ENCODE results near the gene PHF21B. TPM values are rescaled to one million over a fixed set of nuclear protein-coding genes. Genes with fewer than 3 reads are reported as not detected.
"Not testable (repeated sequence)": the region's sequence is repeated elsewhere in the genome, so short reads cannot be mapped to it uniquely, and the experiment has no call there.

Gene PHF21B
- total RNA-seq, 1 experiment from 2014 or later = not detected

DNA sequence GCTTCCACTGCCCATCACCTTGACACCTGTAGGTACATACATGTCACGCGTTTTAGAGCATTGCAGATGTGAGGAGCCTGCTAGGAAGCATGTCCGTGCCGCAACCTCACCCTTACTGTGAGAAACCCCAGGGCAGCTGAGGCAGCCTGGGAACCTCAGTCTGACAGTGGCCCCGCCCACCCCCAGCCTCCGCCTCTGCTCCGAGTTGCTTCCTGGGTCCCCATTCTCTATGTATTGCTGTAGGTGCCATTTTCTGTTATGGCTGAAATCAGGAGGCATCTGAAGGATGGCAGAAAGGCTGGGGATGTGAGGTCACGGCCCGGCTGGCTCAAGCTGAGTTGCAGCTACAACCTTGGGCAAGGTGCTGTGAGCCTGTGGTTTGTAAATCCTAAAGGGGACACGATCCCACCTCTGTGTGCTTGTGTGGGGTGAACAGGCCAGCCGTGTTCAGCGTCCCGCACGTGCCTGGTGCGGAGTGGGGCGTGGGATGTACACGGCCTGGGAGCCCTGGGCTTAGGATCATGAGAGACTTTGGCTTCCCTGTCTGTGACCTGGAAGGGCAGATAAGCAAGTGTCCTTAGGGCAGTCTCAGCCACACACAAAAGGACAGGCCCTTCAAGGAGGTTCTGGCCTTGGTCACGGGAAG, 102.7 kb downstream of the PHF21B start:
- H3K36me3 ChIP-seq = no peaks in the 10 kb centered on the region
- no peaks in the 10 kb centered on the region for H3K9me3 ChIP-seq
- DNase-seq = no peak
- peaks cover 19% of the 10 kb centered on the region for H3K27me3 ChIP-seq
- H3K4me3 ChIP-seq = no peak overlapping the region

DNA sequence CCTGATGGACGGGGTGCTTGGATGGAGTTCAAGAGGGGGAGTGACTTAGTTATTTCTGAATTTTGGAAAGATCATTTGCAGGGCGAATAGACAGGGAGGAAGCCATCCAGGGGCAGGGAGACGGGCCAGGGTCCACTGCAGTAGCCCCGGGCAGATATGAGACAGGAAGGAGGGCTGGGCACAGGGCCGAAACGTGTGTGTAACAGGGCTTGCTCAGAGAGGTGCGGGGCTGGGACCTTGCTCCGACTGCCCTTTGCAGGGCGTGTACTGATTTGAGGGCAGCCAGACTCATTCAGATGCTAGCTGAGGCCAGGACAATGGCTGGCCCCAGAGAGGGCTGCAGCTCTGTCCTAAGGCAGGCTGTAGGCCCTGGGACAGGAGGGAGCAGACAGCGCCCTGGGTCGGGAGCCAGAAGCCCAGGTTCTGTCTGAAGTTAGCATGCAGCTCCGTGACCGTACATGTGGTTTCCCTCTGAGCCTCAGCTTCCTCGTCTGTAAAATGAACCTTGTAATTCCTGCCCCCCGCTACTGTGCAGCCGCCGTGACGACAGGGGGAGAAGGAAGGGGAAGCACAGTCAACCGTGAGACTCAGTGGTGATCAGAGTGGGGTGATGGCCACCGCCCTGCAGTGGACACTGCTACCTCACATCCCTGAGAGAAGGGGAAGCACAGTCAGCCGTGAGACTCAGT, 103.4 kb downstream of the PHF21B start:
- DNase-seq = no peak
- H3K4me3 ChIP-seq = no peak overlapping the region
- H3K36me3 ChIP-seq = no peaks in the 10 kb centered on the region
- peaks cover 2% of the 10 kb centered on the region; the same call in 1 of the 2 replicates for H3K9me3 ChIP-seq
- peaks cover 19% of the 10 kb centered on the region for H3K27me3 ChIP-seq

DNA sequence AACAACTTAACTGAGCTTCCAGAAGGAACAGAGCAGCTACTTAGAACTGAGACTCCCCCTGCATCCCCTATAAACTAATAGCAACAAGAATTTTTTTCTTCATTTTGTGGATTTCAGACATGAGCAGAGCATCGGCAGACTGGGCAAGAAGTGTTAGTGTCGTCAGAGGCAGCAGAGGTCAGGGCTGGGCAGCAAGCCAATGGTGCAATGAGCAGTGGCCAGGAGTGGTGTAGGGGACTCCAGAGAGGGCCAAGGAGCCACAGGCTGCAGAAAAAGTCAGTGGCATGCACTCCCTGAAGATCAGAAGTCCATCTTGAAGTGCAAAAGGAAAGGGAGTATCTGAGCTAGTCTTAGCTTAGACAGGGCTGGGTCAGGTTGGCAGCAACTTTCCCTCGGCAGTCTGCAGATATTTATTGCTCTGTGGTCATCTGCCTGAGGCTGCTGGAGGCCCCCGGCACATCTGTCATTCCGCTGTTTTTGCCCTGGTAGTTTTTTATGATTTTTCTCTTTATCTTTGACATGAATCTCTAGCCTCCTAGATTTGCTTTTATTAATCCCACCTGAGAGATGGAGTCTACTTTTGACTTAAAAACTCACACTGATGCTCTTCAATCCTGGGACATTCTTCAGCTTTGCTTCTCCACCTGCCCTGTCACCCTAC, 105.2 kb downstream of the PHF21B start:
- Histone ChIP-seq H3K9me3 (peaks cover 10% of the 10 kb centered on the region; the same call in 1 of the 2 replicates), H3K27me3 (peaks cover 17% of the 10 kb centered on the region)
- H3K36me3 ChIP-seq, H3K4me3 ChIP-seq, DNase-seq: not testable (repeated sequence)

DNA sequence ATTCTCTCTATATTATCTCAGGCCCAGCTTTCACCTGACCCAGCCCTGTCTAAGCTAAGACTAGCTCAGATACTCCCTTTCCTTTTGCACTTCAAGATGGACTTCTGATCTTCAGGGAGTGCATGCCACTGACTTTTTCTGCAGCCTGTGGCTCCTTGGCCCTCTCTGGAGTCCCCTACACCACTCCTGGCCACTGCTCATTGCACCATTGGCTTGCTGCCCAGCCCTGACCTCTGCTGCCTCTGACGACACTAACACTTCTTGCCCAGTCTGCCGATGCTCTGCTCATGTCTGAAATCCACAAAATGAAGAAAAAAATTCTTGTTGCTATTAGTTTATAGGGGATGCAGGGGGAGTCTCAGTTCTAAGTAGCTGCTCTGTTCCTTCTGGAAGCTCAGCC, 106.6 kb downstream of the PHF21B start:
- DNase-seq, H3K36me3 ChIP-seq, H3K4me3 ChIP-seq: not testable (repeated sequence)
- Histone ChIP-seq H3K9me3 (peaks cover 11% of the 10 kb centered on the region; the same call in 1 of the 2 replicates), H3K27me3 (peaks cover 17% of the 10 kb centered on the region)

DNA sequence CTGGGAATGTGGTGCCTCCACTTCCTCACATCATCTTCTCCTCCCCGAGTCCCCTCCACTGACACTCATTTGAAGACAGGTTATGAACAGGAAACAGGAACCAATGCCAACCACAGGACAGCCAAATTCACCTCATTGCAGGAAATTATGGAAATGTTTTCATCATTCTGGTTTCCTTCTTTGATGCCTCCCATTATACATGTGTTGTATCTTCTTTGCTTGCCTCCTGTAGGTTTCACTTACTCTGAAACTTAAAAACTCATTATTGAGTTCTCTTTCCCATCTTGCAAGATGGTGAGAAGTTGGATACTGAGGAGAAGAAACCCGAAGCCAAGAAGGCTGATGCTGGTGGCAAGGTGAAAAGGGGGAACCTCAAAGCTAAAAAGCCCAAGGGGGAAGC, 108.5 kb downstream of the PHF21B start:
- Histone ChIP-seq H3K36me3 (no peaks in the 10 kb centered on the region), H3K27me3 (peaks cover 17% of the 10 kb centered on the region), H3K4me3 (no peak overlapping the region), H3K9me3 (peaks cover 11% of the 10 kb centered on the region; the same call in 1 of the 2 replicates)
- no peak for DNase-seq

DNA sequence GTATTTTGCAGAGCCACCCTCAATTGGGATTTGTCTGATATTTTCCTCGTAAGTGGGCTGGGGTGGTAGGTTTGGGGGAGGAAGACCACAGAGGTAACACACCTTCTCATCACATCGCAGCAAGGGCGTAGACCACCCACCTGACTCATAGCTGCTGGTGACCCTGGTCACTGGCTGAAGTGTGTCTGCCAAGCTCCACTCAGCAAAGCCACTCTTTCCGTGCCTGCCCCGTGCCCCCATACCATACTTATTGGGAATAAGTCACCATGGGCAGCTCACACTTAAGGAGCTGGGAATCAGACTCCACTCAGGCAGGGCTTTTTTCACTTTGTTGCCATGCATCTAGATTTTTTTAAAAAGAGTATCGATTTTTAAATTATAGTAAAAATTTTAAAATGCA, 111.6 kb downstream of the PHF21B start:
- Histone ChIP-seq H3K9me3 (peaks cover 11% of the 10 kb centered on the region; the same call in 1 of the 2 replicates), H3K4me3 (no peak overlapping the region), H3K36me3 (no peaks in the 10 kb centered on the region), H3K27me3 (0 out of 2 replicates have a peak, but pooled peaks cover 4% of the 10 kb centered on the region)
- DNase-seq = no peak

DNA sequence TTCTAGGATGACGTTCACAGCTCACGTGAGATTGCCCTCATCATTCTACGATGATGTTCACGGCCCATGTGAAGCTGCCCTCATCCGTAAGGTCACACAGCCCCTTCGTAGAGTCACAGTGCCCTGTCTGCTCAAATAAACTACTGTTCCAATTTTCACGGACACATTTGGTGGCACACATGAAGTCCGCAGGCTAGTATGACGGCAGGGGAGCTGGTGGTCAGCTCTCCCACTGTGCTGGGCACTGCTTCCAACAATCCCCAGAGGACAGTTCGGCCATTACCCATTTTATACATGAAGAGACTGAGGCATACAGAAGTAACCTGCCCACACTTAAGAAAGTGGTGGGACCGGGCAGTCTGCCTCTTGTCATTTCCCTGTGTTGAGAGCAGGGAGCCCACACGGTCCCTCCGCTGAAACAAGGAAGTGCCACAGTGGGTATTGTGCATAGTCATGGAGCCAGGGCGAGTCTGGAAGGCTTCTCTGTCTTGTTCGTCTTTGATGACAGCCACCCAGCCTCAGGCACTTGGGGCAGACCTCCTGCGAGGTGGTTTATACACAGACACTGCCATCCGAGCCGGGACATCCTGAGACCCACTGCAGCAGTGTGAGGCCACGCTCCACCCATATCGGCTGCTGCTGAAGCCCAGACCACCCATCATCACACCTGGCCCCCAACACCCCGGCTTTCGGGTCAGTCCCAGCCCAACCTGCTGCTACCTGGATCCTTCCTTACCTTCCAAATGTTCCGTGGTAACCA, 114.3 kb downstream of the PHF21B start:
- Histone ChIP-seq H3K27me3 (no peaks in the 10 kb centered on the region), H3K4me3 (no peak overlapping the region), H3K9me3 (0 out of 2 replicates have a peak, but pooled peaks cover 2% of the 10 kb centered on the region), H3K36me3 (no peaks in the 10 kb centered on the region)
- DNase-seq = no peak

DNA sequence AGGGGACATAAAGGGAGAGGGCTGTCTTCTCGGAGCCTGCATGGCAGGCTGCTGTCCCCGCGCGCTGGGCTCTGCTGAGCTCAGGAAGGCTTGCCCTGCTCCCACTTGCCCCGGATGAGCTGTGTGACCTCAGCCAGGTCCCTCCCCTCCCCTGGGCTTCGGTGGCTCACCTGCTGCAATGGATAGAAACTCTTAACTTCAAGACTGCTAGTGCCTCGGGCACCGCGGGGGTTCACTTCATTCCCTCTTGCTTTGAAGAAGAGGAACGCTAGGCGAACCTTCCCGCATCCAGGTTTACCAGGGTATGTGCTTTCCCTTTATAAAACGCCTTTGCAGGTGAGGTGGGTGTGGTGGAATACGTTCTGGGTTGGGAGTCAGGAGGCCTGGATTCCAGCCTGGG, 115.0 kb downstream of the PHF21B start:
- Histone ChIP-seq H3K27me3 (no peaks in the 10 kb centered on the region), H3K4me3 (no peak overlapping the region)

DNA sequence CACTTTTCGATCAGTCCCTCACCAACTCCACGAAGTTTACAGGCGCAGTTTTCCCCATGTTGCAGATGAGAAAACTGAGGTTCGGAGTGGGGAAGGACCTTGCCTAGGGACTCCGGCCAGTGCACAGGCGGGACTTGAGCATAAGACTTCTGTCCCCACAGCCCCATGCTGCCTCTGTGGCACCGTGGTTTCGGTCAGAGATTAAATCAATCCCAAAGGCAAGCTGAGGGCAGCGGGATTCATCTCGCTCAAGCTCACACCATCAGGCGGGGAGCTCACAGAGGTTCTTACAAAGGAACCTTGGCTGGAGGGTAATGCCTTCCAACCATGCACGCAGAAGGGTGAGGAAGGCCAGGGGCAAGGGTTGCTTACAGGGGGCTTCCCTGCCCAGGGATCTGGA, 115.5 kb downstream of the PHF21B start:
- H3K36me3 ChIP-seq = no peaks in the 10 kb centered on the region
- H3K9me3 ChIP-seq = no peaks in the 10 kb centered on the region
- no peaks in the 10 kb centered on the region for H3K27me3 ChIP-seq
- no peak overlapping the region for H3K4me3 ChIP-seq
- no peak for DNase-seq

More for the DNA sequence above, 115.0 kb downstream of the PHF21B start:
- no peak for DNase-seq
- Histone ChIP-seq H3K36me3 (no peaks in the 10 kb centered on the region), H3K9me3 (0 out of 2 replicates have a peak, but pooled peaks cover 2% of the 10 kb centered on the region)

DNA sequence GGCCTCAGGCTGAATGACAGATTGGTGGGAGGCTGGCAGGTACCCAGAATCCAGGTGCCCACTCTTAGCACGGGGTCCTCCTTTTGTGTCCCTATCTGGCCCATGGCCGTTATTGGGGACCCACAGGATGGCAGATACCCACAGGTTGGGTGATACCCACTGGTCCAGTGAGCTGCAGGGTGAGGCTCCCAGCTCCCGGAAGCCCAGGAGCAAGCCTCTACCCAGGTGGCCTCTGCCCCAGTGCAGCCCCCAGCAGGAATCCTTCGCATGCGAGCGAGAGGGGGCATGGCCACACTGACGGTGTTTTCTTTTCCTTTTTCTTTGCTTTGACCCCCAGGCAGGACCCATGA, 116.1 kb downstream of the PHF21B start:
- H3K36me3 ChIP-seq = no peaks in the 10 kb centered on the region
- H3K27me3 ChIP-seq = no peaks in the 10 kb centered on the region
- DNase-seq = no peak

DNA sequence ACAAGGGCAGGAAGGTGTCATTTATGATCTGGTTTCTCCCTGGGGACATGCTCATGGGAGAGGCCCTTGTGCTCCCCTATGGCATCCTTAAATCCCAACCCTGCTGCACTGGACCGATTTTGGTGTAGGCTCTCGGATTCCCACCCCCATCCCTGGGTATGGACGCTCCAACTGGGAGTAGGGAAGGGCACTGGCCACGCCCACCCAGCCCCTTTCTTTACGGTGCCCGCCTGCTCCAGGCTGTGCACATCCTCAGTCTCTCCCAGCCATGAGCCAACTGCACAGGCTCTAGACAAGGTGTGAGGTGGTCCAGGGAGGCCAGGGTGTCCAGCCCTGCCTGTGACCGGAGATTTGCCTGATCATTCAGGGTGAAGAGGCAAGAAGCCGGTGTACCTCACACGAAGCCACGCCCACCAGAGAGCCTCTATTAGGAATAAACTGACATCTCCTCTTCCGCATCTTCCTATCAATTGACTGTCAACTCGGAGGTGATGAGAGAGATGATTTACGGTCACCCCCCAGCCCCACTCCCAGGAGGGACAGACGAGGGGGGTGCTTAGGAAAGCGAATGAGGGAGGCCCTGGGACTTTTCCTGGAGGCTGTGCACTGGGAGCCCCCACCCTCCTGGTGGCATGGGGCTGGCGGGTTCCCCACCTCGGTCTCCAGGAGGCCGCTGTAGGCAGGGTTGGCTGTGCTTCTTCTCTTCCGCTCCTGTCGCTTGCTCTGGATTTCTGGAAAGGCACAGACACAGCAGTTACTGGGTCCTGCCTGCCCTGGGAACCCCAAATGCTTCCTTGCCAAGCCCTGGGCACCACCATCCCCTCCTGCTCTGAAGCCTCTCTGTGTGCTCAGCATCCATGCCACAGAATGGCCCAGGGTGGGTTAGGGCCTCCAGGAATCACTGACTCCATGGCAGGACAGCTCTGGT, 116.7 kb downstream of the PHF21B start:
- DNase-seq = no peak
- Histone ChIP-seq H3K36me3 (no peaks in the 10 kb centered on the region), H3K27me3 (no peaks in the 10 kb centered on the region), H3K9me3 (no peaks in the 10 kb centered on the region), H3K4me3 (no peak overlapping the region)

More for the DNA sequence above, 116.1 kb downstream of the PHF21B start:
- Histone ChIP-seq H3K9me3 (no peaks in the 10 kb centered on the region), H3K4me3 (no peak overlapping the region)

DNA sequence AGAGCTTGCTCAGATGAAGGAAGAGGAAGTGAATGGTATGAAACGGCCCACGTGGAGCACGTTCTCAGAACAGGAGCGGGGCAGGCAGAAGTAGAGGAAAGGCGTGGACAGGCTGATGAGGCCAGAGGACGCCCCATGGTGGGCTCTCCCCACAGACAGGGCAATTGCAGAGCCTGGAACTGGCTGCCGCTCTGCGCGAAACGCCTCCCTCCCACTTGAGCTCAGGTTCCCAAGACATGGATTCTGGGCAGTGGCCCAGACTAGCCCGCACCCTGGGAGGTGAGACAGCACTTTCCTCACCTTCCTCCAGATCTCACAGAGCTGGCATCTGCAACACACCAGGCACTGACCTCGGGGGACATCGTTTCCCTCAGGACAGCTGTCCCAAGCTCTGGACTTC, 117.6 kb downstream of the PHF21B start:
- Histone ChIP-seq H3K27me3 (no peaks in the 10 kb centered on the region), H3K9me3 (no peaks in the 10 kb centered on the region), H3K36me3 (no peaks in the 10 kb centered on the region), H3K4me3 (no peak overlapping the region)
- DNase-seq = no peak

DNA sequence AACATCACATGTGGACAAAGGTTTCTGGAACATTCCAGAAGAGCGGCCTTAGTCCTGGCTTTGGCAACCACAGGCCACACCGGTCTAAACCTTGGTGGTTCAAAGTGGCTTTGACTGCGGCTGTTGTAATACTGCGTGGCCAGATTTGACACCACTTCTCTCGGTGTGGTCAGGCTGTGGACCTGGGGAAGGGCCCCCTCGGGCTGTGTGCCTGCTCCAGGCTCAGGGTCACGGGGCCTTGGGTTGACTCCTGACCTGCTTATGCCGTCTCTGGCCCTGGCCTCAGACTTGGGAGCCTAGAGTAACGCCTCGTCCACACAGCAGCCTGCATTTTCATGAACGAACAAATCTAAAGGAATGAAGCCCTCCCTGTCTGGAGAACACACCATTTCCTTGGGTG, 118.0 kb downstream of the PHF21B start:
- H3K4me3 ChIP-seq = no peak overlapping the region
- no peaks in the 10 kb centered on the region for H3K36me3 ChIP-seq
- no peaks in the 10 kb centered on the region for H3K9me3 ChIP-seq
- H3K27me3 ChIP-seq = no peaks in the 10 kb centered on the region
- DNase-seq = no peak

DNA sequence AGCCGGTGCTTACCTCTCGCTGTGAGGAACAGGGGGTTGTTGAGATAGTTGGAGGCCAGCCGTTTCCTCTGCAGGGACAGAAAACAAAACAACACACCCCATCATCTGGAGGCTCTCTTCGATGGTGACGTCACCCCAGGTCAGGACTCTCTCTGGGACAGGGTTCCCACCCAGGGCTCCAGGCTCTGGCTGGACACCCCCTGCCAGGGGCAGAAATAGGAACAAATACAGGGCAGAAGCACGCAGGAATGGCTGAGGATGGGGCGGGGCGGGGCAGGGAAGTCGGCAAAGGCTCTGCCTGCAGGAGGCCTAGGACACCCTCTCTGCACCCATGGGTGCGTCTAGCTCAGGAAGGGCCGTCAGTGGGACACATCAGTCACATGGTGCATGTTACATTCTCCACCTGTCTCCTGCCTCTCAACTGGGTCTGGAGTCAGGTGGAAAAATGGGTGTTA, 118.5 kb downstream of the PHF21B start:
- Histone ChIP-seq H3K4me3 (no peak overlapping the region), H3K27me3 (no peaks in the 10 kb centered on the region), H3K9me3 (no peaks in the 10 kb centered on the region), H3K36me3 (no peaks in the 10 kb centered on the region)
- no peak for DNase-seq

DNA sequence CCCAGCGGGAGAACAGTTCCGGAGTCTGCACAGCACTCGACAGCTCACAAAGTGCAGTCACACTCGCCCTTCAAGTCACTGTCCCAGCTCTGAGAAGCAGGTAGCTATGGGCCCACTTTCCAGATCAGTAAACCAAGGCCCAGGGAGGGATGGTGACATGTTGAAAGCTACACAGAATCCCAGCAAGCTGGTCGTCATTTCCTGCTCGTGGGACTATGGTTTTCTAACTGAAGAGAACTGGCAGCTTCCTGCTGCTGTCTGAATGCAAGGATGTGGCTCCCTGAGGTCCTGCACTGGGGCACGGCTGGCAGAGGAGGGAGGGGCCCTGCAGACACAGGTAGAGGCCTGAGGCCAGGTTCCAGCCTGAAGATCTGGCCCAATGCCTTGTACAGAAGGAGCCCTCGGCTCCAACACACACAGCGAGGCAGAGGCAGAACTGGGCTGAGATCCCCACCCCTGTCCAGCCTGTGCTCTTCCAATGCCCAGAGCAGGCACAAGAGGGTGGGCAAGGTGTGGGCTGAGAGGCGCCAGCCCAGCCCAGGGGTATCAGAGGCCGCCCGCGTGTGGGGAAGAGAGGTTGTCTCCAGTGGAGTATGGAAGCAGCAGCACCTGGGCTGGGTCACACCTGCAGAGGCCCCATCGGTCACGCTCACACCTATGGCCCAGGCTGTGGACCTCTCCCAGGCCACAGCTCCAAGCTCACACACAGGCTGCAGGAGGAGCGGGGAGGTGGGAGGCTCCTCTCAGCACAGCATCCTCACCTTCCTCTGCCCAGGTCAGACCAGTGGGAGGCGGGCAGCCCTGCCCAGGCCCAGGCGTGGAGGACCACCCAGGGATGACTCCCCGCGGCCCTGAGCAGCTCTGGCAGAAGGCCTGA, 119.2 kb downstream of the PHF21B start:
- Histone ChIP-seq H3K9me3 (no peaks in the 10 kb centered on the region), H3K27me3 (no peaks in the 10 kb centered on the region), H3K36me3 (no peaks in the 10 kb centered on the region), H3K4me3 (no peak overlapping the region)
- DNase-seq = no peak

Data from MG63 (cell line).